Esophagus mucosa (tissue), 1 donor: ENCODE data around the gene KCNQ1. TPM values are rescaled to one million over a fixed set of nuclear protein-coding genes. Genes with fewer than 3 reads are reported as not detected.

Source experiments
- ATAC-seq: fragments of 200-7000 bp; cut with Tn5 transposase; one replicate; pipeline ENCODE4 v1.9.1; 2020
- total RNA-seq: library from RNA; stranded (reverse); gene quantifications from one replicate; pipeline ENCODE4 v1.2.4, GENCODE V29; 2023
- donor health status: DM: yes; HTN: yes; CAD: no.

Gene KCNQ1
- total RNA-seq, 1 donor from 2014 or later, result 1.6 TPM

GRCh38 chr11:2570841-2571597, 126.2 kb downstream of the KCNQ1 start:
- no peak for ATAC-seq

- ATAC-seq, result no peak
Measured at GRCh38 chr11:2571598-2572281, 126.9 kb downstream of the KCNQ1 start.

GRCh38 chr11:2572491-2573239, 127.9 kb downstream of the KCNQ1 start:
- no peak for ATAC-seq

DNA sequence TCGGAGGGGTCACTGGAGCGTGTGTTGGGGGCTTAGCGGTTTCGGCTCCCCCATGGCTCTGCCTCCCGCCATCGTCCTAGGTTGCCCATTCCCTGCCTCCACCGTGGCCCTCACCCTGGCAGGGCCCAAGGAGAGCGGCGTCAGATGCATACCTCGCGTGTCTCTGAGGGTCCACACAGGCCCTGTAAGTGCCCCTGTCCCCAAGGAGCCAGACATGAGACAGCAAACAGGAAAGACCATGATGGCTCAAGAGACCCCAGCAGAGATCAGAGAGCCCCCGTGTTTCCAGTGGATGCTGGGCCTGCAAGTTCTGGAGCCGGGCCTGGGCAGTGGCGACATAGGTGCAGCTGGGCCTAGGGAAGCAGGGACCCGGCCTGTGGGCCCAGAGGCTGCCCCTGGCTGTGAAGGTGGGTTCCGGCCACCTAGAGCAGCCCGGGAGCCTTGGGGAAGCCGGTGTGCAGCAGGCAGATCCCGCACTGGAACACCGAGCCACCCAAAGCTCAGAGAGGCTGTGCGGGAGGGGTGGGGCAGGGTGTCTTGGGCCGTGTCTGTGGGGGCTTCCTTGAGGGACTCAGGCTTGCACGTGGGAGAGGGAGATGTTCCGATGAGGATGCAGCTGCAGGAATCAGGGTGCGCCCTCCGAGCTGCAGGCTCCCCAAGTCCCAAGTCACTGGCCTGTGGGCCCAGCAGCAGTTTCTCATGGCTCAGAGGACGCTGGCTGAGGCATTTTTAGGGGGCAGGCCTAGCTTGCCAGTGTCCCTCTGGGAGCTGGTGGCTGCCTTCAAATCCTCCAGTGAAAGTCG, 128.6 kb downstream of the KCNQ1 start:
- no peak for ATAC-seq

GRCh38 chr11:2574043-2574552, 129.3 kb downstream of the KCNQ1 start:
- ATAC-seq, result no peak

DNA sequence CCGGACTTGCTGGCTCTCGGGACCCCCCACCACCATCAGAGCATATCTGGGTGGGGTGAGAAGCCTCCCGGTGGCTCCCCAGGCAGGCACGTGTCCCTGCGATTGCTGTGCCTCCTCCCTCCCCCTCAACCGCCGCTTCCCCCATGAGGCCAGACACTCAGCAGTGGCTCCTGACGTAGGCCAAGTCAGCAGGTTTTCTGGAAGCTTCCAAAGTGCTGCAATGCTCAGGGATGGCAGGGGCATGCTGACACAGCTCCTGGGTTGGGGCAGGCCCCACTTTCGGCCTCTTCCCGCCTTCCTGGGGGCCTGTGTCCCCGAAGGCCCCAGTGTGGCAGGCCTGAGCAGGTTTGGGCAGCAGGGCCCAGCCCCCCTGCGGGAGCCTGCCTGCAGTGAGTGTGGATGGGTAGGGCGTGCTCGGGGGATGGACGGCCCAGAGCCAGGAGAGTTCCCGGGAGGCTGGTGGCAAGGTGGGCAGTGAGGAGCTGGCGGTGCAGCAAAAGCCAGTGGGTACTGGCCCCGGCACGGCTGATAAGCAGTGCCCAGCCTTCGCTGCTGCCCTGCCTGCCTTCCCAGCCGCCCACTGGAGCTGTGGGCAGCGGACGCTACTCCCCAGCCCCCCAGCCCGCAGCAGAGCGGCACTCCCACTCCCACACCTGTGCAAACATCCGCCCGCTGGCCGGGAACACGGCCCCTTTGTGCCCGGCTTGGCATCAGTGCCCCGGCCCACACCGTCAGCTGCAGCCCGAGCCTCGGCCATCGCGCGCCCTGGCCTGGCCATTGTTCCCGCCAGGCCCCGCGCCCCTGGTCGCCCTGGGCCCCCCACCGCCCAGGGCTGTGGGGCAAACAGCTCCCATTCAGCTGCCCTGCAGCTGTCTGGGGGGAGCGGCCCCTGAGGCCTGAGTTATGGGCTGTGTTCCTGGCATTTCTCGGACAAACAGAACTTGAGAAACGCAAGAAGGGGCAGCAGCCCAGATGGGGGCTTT, 130.0 kb downstream of the KCNQ1 start:
- ATAC-seq, result peak; percentile 6

DNA sequence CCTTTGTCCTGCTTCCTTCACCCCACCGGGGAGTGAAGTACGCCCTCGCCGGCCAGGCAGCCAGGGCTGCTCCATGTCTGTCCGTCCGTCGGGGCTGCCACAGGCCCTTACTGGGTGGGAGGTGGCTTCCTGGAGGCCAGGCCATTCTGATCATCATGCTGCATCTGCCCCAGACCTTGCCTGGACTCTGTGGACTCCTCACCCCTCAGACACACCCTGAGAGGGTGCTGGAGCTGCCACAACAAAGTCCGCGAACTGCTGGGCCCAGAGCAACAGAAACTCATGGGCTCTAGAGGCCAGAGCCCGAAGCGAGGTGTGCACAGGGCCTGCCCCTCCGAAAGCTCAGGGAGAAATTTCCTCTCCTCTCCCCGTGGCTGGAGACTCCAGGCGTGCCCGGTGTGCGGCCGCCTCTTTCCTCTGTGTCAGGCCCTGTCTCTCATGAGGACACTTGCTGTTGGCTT, 130.8 kb downstream of the KCNQ1 start:
- no peak for ATAC-seq

GRCh38 chr11:2576111-2576510, 131.3 kb downstream of the KCNQ1 start:
- no peak for ATAC-seq

- ATAC-seq, result no peak
Measured at GRCh38 chr11:2576549-2576948, 131.7 kb downstream of the KCNQ1 start.

- ATAC-seq, result no peak
Measured at GRCh38 chr11:2577031-2577990, 132.5 kb downstream of the KCNQ1 start.

DNA sequence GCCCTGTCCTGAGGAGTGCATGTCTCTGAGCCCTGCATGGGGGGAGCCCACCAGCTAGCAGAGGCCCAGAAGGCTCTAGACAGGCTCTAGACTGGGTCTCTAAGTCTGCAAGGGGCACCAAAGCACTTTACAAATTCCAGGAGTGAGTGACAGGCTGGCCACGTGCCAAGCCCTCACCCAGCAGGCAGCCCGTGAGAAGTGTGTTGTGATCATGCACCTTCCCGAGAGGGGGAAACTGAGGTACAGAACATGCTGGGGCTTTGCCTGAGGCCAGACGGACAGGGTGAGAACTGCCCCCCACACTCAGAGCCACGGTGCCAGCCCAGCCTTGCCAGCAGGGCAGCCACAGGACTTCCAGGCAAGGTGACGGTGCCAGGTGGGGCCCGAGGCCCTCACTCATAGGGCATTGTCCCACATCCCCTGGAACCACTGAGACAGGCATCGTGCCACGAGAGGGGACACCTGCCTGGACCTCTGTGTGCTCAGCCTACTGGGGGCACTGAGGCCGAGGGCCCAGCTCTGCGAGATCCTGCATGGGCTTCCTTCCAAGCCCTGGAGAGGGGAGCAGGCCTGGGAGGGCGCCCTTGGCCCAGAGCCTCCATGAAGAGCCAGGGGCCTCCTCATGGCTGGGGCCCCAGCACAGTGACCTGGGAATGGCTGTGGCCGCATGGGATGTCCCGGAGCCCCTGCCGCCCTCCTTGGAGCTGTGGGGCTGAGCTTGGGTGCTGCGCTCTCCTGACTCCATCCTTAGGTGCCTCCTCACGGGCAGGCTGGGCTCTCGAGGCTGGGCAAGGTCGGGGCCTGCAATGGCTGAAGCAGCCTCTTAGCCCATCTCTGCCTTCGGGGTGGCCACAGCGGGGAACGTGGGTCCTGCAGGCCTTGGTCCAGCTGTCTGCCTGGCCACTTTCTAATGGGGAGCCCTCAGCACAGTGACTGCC, 133.5 kb downstream of the KCNQ1 start:
- no peak for ATAC-seq

DNA sequence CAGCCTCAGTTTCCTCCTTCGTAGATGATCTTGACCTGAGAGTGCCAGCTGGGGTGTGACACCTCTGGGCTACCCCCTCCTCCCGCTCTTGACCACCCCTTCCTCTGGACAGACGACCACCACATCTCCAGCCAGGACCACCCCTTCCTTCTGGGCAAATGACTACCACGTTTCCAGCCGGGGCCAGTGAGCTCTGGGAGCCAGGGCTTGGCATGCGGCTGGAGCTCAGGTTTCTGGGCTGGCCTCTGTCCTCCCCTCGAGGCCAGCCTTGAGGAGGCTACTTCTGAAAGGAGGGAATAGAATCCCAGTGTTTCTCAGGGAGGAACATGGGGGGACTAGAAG, 134.1 kb downstream of the KCNQ1 start:
- no peak for ATAC-seq

- no peak for ATAC-seq
Measured at GRCh38 chr11:2579315-2580060, 134.7 kb downstream of the KCNQ1 start.

- no peak for ATAC-seq
Measured at GRCh38 chr11:2580061-2580421, 135.2 kb downstream of the KCNQ1 start.

- ATAC-seq, result no peak
Measured at GRCh38 chr11:2580571-2581001, 135.8 kb downstream of the KCNQ1 start.

DNA sequence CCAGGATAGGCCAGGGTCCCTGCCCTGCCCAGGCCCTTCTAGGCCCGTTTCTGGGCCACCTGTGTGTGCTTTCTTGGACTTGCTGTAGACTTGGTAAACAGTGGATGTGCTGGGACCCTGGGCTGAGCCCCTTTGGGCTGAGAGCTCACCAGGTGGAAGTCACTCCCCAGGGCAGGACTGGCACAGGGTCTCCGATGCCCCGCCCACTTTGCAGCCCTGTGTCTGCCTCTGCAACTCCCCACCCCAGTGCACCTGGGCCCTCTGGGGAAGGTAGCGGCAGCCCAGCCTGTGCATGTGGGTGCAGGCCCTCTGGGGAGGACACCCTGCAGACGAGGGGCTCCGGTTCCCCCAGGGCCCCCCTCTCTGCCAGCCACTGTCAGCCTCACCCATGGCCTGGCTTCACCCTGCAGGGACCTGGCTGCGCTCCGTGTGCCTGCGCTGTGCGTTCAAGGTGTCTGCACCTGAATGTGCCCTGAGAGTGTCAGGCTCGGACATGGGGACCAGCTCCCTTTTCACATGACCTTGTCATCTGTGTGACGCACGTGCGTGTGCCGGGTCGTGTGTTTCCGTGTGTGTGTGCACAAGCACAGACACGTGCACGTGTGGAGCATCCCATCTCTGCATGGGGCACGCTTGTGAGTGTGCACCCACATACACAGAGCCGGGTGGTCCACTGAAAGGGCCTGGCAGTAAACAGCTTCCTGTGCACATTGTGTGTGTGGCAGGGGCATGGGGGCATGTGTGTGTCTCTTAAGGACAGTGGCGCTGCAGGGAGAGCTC, 136.5 kb downstream of the KCNQ1 start:
- ATAC-seq, result no peak

DNA sequence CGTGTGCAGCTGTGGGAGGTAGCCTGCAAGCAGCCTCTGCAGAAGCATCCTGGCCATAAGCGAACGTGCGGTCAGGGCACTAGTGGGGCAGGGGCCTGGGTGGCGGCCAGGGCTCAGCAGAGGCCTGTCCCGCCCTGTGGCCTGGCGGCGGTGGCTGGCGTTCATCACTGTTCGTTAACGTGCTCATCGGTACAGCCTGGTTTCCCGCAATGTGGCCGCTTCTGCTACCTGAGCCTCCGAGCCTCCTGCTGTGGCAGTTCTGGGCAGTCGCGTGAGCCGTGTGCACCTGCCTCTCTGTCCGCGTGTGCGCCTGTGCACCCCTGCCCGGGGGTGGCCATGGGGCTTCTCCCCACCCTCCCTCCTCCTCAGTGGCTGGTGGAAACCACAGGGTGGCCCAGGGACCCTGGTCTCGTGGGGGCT, 137.1 kb downstream of the KCNQ1 start:
- ATAC-seq, result no peak
